ENCODE results near the gene ZBTB40. TPM values are rescaled to one million over a fixed set of nuclear protein-coding genes. Genes with fewer than 3 reads are reported as not detected.

ZBTB40 gene
- total RNA-seq, 4 donors from 2014 or later = 5.9 to 14.3 (median 8.8) TPM

DNA sequence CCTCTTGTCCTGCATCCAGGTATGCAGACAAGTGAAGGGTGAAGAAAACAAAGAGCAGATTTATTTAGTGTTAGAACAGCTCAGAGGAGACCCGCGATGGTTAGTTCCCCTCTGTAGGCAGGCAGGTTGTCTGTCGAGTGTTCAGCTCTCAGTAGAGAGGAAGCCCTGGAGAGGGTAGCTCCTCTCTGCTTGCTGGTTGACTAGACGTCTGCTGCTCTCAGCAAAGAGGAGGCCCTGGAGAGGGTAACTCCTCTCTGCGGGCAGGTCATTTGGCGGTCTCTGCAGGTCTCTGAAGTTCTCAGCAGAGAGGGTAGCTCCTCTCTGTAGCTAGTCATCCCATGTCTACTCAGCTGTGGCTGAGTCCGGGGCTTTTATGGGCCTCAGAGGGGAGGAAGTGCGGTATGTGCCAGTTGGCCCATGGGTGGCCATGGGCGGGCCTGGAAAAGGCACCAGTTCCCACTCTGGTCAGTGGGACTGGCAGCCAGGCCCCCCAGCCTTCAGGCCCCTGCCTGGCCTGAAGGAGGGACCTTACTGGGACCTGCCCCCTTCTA is 13.4 kb downstream of the ZBTB40 start:
- Histone ChIP-seq H3K4me3 (no peak overlapping the region), H3K4me1 (peaks cover 0 to 1% (median 0%) of the 10 kb centered on the region in 3 donors), H3K27ac (no peak overlapping the region), H3K9me3 (peaks cover 0 to 5% (median 0%) of the 10 kb centered on the region in 3 donors), H3K36me3 (no peaks in the 10 kb centered on the region), H3K27me3 (no peaks in the 10 kb centered on the region)
- DNase-seq = no peak
- 90 to 95% methylated on average over 3 to 6 of the region's 9 CpGs for WGBS, 2 donors
- intact Hi-C loops (cut with DNase I) = no loop called here
- TF ChIP-seq, protein P1, sequence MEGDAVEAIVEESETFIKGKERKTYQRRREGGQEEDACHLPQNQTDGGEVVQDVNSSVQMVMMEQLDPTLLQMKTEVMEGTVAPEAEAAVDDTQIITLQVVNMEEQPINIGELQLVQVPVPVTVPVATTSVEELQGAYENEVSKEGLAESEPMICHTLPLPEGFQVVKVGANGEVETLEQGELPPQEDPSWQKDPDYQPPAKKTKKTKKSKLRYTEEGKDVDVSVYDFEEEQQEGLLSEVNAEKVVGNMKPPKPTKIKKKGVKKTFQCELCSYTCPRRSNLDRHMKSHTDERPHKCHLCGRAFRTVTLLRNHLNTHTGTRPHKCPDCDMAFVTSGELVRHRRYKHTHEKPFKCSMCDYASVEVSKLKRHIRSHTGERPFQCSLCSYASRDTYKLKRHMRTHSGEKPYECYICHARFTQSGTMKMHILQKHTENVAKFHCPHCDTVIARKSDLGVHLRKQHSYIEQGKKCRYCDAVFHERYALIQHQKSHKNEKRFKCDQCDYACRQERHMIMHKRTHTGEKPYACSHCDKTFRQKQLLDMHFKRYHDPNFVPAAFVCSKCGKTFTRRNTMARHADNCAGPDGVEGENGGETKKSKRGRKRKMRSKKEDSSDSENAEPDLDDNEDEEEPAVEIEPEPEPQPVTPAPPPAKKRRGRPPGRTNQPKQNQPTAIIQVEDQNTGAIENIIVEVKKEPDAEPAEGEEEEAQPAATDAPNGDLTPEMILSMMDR (IDR thresholded peaks at IDR 0.05) = no peak
- TF ChIP-seq POLR2A (IDR thresholded peaks at IDR 0.05) = no peak

DNA sequence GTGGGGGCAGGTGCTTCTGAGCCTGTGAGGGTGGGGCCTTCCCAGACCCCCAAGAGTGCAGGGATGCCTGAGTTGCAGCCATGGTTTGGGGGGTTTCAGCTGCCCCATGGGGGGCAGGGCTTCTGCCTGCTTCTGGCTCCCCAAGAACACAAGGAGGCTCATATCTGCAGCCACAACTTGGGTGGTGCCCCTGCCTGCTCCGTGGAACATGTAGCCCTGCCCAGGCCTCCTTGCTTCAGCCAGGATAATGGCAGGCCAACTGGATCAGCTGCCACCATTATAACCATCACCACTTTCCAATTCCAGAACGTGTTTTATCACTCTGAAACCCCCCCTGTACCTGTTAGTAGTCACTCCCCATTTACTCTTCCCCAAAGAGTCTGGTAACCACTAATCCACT is 14.0 kb downstream of the ZBTB40 start:
- Histone ChIP-seq H3K4me1 (peaks cover 0 to 7% (median 0%) of the 10 kb centered on the region in 3 donors), H3K27ac (no peak overlapping the region), H3K27me3 (no peaks in the 10 kb centered on the region), H3K4me3 (no peak overlapping the region), H3K36me3 (no peaks in the 10 kb centered on the region), H3K9me3 (peaks cover 0 to 5% (median 0%) of the 10 kb centered on the region in 3 donors)
- no peak for DNase-seq
- TF ChIP-seq, protein P1 (IDR thresholded peaks at IDR 0.05) = no peak
- no peak for TF ChIP-seq POLR2A (IDR thresholded peaks at IDR 0.05)
- 78 to 93% methylated on average over 2 of the region's 2 CpGs for WGBS, 2 donors
- intact Hi-C loops (cut with DNase I) = no loop called here

DNA sequence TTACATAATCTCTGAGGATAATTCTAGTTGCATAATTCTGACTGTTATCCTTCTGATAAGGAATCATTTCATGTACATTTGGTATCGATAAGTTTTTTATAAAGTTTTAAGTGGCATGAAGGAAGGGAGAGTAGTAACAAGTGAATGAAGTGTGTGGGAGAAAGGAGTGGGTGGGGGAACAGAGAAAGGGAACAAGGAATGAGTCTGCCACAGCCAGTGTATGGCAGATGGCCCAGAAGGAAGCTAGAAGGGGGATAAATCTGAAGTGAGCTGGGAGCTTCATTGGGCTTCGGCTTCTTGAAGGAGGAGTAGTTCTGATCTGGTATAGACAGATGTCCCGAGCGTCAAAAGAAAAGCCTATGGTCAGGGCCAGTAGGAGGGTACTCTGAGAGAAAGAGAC is 18.6 kb downstream of the ZBTB40 start:
- Histone ChIP-seq H3K9me3 (peaks cover 0 to 2% (median 0%) of the 10 kb centered on the region in 3 donors), H3K27me3 (no peaks in the 10 kb centered on the region), H3K36me3 (no peaks in the 10 kb centered on the region), H3K27ac (no peak overlapping the region), H3K4me1 (peaks cover 0 to 22% (median 4%) of the 10 kb centered on the region in 3 donors), H3K4me3 (no peak overlapping the region)
- intact Hi-C loops (cut with DNase I) = no loop called here
- DNase-seq = no peak
- no peak for TF ChIP-seq POLR2A (IDR thresholded peaks at IDR 0.05)
- TF ChIP-seq, protein P1 (IDR thresholded peaks at IDR 0.05) = no peak
- 88 to 91% methylated on average over 4 of the region's 4 CpGs for WGBS, 2 donors

DNA sequence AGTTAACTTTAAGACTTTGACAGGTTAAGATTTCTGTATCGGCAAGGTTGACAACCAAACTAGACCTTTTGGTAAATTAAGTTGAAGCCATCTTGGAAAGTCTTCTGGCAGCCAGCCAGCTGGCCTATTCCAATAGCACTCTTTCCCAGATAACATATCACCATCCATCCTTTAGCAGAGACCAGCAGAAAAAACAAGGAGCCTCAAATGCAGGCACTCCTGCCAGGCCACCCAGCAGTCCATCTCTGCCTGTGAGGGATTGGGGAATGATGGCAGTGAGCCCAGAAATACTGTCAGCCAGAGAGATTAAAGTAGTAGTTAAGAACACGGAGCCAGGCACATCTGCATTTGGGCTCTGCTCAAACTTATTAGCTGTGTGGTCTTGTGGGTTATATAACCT is 19.4 kb downstream of the ZBTB40 start:
- intact Hi-C loops (cut with DNase I) = no loop called here
- Histone ChIP-seq H3K4me3 (no peak overlapping the region), H3K9me3 (no peaks in the 10 kb centered on the region), H3K27ac (no peak overlapping the region), H3K36me3 (no peaks in the 10 kb centered on the region), H3K27me3 (no peaks in the 10 kb centered on the region), H3K4me1 (peaks cover 0 to 22% (median 4%) of the 10 kb centered on the region in 3 donors)
- 42 to 49% methylated on average over 2 of the region's 2 CpGs for WGBS, 2 donors
- TF ChIP-seq POLR2A (IDR thresholded peaks at IDR 0.05) = no peak
- TF ChIP-seq, protein P1 (IDR thresholded peaks at IDR 0.05) = no peak
- no peak for DNase-seq

DNA sequence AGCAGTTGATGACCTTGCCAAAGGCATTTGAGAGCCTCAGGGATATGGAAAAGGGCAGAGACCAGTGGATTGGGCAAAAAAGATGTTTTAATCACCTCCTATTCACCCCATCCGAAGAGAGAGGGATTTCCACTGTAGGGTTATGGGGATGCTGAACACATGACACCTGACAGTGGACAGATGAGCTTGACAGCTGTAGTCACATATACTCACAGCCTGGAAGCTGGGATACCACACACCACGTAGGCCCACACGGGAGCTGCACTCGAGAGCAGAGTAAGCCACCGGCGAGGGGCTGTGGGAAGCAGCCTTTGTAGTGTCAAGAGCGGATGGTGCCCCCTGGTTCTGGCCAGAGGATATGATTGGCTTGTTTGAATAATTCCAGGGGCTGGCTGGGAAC is 20.0 kb downstream of the ZBTB40 start:
- H3K27ac ChIP-seq = no peak overlapping the region
- H3K27me3 ChIP-seq = no peaks in the 10 kb centered on the region
- no peak for DNase-seq
- H3K36me3 ChIP-seq = no peaks in the 10 kb centered on the region
- H3K4me3 ChIP-seq = no peak overlapping the region
- TF ChIP-seq POLR2A (IDR thresholded peaks at IDR 0.05) = no peak
- TF ChIP-seq, protein P1 (IDR thresholded peaks at IDR 0.05) = no peak
- peaks cover 0 to 22% (median 4%) of the 10 kb centered on the region in 3 donors for H3K4me1 ChIP-seq
- WGBS, 2 donors = 94 to 98% methylated on average over 7 of the region's 7 CpGs
- intact Hi-C loops (cut with DNase I) = no loop called here
- H3K9me3 ChIP-seq = no peaks in the 10 kb centered on the region

Measured in esophagus squamous epithelium (tissue), 5 donors.